ENCODE results near the gene CPA4. TPM values are rescaled to one million over a fixed set of nuclear protein-coding genes. Genes with fewer than 3 reads are reported as not detected.

CPA4 gene
- polyA plus RNA-seq, 4 donors, result 0.11 to 0.44 (median 0.22) TPM

GRCh38 chr7:130362251-130362816 lies 69.4 kb downstream of the CPA4 start:
- DNase-seq (ENCODE audit: low read depth in 4 of 4, low spot score in 3 of 4), result no peak

DNA sequence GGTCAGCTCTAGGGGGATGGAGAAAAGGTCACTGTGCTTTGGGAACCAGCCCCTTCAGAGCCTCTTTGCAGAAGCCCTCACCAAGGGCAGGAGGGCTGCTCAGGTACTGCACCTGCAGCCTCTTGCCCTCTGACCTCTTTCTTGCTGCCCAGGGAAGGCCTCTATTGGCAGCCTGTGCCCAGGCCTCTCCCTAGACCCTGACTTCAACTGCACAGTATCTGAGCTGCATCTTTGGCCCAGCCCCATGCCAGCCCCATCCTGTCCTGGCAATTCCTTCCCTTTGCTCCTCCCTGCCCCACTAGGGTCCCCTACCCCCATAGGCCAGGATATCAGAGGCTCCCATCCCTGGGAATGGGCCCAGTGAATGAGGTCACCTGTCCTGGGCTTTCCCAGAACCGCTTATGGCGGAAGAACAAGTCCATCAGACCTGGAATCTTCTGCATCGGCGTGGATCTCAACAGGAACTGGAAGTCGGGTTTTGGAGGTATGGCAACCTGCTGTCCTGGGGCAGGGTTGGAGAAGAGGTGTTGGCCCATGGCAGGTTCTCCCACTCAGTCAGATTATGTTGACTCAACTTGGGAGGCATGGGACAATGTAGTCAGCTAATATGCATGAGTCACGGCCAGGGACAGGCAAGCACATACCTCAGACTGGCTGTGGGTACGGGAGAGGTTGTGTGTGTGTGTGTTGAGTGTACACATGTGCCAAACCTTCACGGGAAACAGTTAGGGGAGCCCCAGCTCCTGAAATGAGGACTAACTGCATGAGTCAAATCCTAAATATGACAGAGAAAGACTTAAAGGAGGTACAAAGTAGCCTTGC lies 70.3 kb downstream of the CPA4 start:
- no peak for DNase-seq (ENCODE audit: low read depth in 4 of 4, low spot score in 3 of 4)

DNA sequence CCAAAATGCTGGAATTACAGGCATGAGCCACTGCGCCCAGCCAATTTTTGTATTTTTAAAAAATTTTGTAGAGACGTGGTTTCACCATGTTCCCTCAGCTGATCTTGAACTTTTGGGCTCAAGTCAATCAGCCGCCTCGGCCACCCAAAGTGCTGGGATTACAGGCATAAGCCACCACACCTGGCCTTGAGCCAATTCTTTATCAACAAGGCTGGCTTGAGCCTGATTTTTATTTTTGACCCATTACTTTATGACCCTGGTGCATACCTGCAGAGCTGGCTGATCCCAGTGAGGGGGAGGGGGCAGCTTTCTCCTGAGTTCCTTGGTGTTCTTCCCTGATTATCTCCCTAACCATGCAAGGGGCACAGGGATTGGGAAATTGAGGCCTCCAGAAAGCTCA lies 71.5 kb downstream of the CPA4 start:
- no peak for DNase-seq (ENCODE audit: low read depth in 4 of 4, low spot score in 3 of 4)

DNA sequence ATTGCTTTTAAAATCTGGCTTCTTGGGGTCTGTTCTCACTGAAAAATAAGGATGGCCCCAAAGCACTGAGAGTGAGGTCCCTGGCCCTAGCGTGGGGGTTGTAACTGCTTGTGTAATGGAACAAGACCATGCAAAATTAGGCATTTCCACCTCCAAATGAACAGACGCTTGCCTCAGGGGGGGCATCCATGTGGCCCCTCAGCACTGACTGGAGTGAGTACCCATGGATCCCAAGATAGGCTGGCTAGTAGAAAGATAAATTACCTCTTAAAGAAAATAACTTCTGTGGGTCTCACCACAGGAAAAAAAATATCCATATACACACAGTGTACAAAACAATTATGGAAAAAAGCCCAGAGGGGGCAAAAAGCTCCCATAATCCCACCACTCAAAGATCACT lies 72.1 kb downstream of the CPA4 start:
- no peak for DNase-seq (ENCODE audit: low read depth in 4 of 4, low spot score in 3 of 4)

- no peak for DNase-seq (ENCODE audit: low read depth in 4 of 4, low spot score in 3 of 4)
These were observed 72.8 kb downstream of the CPA4 start for GRCh38 chr7:130365511-130366441.

GRCh38 chr7:130366564-130366963 lies 73.6 kb downstream of the CPA4 start:
- no peak for DNase-seq (ENCODE audit: low read depth in 4 of 4, low spot score in 3 of 4)

DNA sequence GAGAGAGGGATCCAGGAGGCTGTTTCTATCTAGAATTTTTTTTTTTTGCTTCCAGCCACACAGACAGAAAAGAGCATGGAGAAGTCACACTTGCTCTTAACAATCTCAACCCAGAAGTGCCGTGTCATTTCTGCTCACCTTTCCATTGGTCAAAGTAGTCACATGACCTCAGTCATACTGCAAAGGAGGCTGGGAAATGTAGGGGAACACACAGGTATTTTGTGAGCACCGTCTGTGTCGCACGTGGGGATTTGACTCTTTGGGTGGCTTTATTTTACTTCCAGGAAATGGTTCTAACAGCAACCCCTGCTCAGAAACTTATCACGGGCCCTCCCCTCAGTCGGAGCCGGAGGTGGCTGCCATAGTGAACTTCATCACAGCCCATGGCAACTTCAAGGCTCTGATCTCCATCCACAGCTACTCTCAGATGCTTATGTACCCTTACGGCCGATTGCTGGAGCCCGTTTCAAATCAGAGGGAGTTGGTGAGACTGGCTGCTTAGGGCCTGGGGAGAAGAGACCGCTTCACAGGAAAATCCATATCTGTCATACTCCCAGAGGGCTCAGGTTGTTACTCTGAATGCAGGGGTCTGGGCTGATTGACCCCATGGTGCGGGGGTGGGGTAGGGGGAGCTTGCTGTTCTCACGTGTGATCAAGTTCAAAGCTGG lies 74.3 kb downstream of the CPA4 start:
- DNase-seq (ENCODE audit: low read depth in 4 of 4, low spot score in 3 of 4), result no peak

DNA sequence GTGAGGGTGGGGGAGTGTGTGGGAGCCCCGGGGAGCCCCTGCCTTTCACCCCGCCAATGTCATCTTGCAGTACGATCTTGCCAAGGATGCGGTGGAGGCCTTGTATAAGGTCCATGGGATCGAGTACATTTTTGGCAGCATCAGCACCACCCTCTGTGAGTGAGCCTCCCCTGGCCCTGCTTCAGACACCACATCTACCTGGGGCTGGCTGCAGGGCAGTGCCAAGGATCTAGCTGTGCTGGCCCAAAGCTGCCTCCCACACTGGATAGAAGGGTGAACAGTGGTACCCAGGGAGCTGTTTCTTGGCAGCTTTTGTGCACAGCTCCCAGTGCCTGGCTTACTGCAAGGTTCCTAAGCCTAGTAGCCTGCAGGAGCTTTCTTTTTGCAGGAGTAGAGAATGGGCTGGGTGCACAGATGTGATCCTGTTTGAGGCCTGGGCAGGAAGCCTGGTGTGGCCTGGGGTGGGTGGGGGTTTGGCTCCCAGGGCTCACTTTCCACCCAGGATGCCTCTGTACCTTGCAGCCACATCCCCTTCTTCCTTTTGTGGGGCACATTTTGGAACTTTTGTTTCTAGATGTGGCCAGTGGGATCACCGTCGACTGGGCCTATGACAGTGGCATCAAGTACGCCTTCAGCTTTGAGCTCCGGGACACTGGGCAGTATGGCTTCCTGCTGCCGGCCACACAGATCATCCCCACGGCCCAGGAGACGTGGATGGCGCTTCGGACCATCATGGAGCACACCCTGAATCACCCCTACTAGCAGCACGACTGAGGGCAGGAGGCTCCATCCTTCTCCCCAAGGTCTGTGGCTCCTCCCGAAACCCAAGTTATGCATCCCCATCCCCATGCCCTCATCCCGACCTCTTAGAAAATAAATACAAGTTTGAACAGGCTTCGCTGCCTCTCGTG lies 75.1 kb downstream of the CPA4 start:
- no peak for DNase-seq (ENCODE audit: low read depth in 4 of 4, low spot score in 3 of 4)

- no peak for DNase-seq (ENCODE audit: low read depth in 4 of 4, low spot score in 3 of 4)
These were observed 76.2 kb downstream of the CPA4 start for GRCh38 chr7:130369110-130369711.

DNA sequence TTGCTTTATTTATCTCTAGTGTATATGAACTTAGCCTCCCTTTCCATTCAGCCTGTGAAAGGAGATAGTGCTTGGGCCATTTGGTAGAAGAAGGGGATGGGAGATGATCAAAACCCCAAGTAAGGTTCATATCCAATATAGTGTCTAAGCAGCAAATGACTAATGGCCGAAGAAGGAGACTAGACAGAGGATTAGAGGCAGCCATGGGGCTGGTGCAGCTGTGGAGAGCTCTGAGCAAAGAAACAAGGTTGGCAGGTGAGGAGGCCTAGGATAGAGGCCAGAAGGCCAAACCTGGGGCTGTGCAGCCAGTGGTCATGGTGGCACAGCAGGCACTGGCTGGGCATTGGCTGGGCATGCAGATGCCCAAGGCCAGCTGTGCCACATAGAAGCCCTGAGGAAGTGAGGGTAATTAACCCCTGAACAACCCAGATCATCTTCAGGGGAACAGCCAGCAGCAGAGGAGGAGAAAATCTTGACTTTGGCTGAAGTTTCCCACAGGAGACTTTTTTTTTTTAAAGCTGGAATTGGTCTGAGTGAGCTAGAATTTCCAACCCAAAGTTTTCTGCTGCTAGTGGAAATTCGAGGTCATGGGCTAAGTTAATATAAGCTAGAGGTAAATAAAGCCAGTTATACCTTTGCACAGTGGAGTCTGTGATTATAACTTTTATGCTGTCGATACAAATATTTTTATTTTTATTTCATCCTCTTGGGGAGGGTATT lies 77.0 kb downstream of the CPA4 start:
- DNase-seq (ENCODE audit: low read depth in 4 of 4, low spot score in 3 of 4), result no peak

GRCh38 chr7:130371046-130371445 lies 78.1 kb downstream of the CPA4 start:
- DNase-seq (ENCODE audit: low read depth in 4 of 4, low spot score in 3 of 4), result no peak

DNA sequence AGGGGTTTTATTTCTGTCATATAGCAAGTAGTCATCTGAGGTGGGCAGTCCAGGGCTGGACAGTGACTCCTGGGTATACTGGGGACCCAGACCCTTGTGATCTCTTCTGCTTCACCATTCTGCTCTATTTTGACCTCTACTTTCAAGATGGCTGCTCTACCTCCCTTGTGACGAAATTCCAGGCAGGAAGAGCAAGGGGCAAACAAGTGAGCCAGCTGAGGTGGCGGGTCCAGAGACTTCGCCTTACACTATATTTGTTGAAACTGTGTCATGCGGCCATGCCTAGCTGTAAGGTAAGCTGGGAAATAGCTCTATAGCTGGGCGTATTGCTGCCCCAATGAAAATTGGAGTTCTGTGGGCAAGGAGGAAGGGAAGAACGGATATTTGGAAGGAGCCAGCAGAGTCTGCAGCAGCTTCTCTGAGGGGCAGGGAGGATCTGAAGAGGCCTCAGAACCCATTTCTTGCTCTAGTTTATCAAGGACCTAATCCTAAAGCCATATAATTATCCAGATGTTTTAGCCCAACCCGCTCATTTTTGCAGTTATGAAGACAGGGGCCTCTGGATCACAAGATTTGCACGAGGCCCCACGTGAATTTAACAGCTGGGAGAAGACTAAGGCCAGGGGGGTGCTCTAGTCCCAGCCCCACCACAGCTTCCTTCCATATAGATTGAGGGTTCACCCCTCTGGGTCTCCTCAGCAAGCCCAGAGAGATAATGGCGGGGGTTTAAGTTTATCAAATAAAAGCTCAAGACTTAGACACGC lies 79.6 kb downstream of the CPA4 start:
- no peak for DNase-seq (ENCODE audit: low read depth in 4 of 4, low spot score in 3 of 4)

Other genes starting within 250 kb of the CPA4 start
- gene ZC3HC1, start 241.8 kb upstream of the CPA4 start, polyA plus RNA-seq (ENCODE audit: insufficient read length in 4 of 4), result 10 to 100 TPM; 28.8 to 32.5 (median 29.9) TPM
- 10 to 100 TPM; 45.9 to 55.7 (median 51.6) TPM for gene KLHDC10, start 222.6 kb upstream of the CPA4 start, polyA plus RNA-seq (ENCODE audit: insufficient read length in 4 of 4)
- 10 to 100 TPM; 23.2 to 29.6 (median 28.9) TPM for gene TMEM209, start 87.8 kb upstream of the CPA4 start, polyA plus RNA-seq (ENCODE audit: insufficient read length in 4 of 4)
- under 1 TPM in 1 of 4 donors, not detected in 3; 0.08 TPM for gene SSMEM1, start 85.3 kb upstream of the CPA4 start, polyA plus RNA-seq (ENCODE audit: insufficient read length in 4 of 4)
- under 1 TPM; 0.34 to 0.49 (median 0.37) TPM for gene CPA2, start 26.3 kb upstream of the CPA4 start, polyA plus RNA-seq (ENCODE audit: insufficient read length in 4 of 4)
- gene CPA5, start 51.7 kb downstream of the CPA4 start, polyA plus RNA-seq (ENCODE audit: insufficient read length in 4 of 4), result under 1 TPM in 2 of 4 donors, not detected in 2; 0.08 to 0.31 TPM
- gene CPA1, start 87.3 kb downstream of the CPA4 start, polyA plus RNA-seq (ENCODE audit: insufficient read length in 4 of 4), result 1 to 10 TPM; 1.0 to 2.5 (median 2.1) TPM
- gene CEP41, start 147.9 kb downstream of the CPA4 start, polyA plus RNA-seq (ENCODE audit: insufficient read length in 4 of 4), result 10 to 100 TPM; 26.0 to 31.2 (median 28.4) TPM
- 100 to 1,000 TPM; 725 to 850 (median 775) TPM for gene MEST, start 198.9 kb downstream of the CPA4 start, polyA plus RNA-seq (ENCODE audit: insufficient read length in 4 of 4)